Anterior cingulate cortex (tissue), 58 donors: ENCODE results near the gene MON1A.

ENCODE experiments used
- DNase-seq, 58 donors: peaks; one replicate each; lab custom pipeline; 2025; lab: John Stamatoyannopoulos, UW

The MON1A gene

GRCh38 chr3:49896345-49896744 lies 33.3 kb downstream of the MON1A start:
- DNase-seq: peak in 12 of 58 donors; percentile 10 to 56 (median 34)

- DNase-seq: no peak
Measured at GRCh38 chr3:49895791-49896190, 33.8 kb downstream of the MON1A start.

GRCh38 chr3:49889296-49889695 lies 40.3 kb downstream of the MON1A start:
- DNase-seq: no peak

- DNase-seq: no peak
Measured at GRCh38 chr3:49886922-49887265, 42.7 kb downstream of the MON1A start.

GRCh38 chr3:49883998-49884397 lies 45.6 kb downstream of the MON1A start:
- DNase-seq: no peak

GRCh38 chr3:49882166-49882565 lies 47.4 kb downstream of the MON1A start:
- DNase-seq: no peak

- peak in 1 of 58 donors; percentile 20 for DNase-seq
Measured at GRCh38 chr3:49880581-49881315, 48.9 kb downstream of the MON1A start.

GRCh38 chr3:49879721-49880120 lies 49.9 kb downstream of the MON1A start:
- DNase-seq: no peak

- DNase-seq: no peak
Measured at GRCh38 chr3:49878686-49879085, 50.9 kb downstream of the MON1A start.

- no peak for DNase-seq
Measured at GRCh38 chr3:49877716-49878115, 51.9 kb downstream of the MON1A start.

- no peak for DNase-seq
Measured at GRCh38 chr3:49876567-49876966, 53.0 kb downstream of the MON1A start.

- DNase-seq: no peak
Measured at GRCh38 chr3:49873623-49874022, 56.0 kb downstream of the MON1A start.

GRCh38 chr3:49872801-49873281 lies 56.8 kb downstream of the MON1A start:
- DNase-seq: peak in 4 of 58 donors; percentile 22 to 34 (median 30)

GRCh38 chr3:49871531-49872153 lies 58.0 kb downstream of the MON1A start:
- DNase-seq: peak in 13 of 58 donors; percentile 11 to 44 (median 28)

GRCh38 chr3:49869525-49870126 lies 60.0 kb downstream of the MON1A start, which contains the start of gene CAMKV:
TSS of gene CAMKV (minus strand) at chr3:49869906. CDS start at chr3:49862388, 7,518 bp downstream.
- peak in 20 of 58 donors; percentile 13 to 65 (median 42) for DNase-seq

GRCh38 chr3:49868862-49869466 lies 60.6 kb downstream of the MON1A start:
- peak in 25 of 58 donors; percentile 13 to 73 (median 52) for DNase-seq

- no peak for DNase-seq
Measured at GRCh38 chr3:49867871-49868321, 61.7 kb downstream of the MON1A start.

GRCh38 chr3:49867400-49867799 lies 62.2 kb downstream of the MON1A start:
- DNase-seq: no peak

- peak in 2 of 58 donors; percentile 23 to 39 for DNase-seq
Measured at GRCh38 chr3:49865198-49865784, 64.3 kb downstream of the MON1A start.

GRCh38 chr3:49864505-49864904 lies 65.1 kb downstream of the MON1A start:
- DNase-seq: no peak
